ENCODE measurements around the gene SUGT1.

Gene SUGT1

DNA sequence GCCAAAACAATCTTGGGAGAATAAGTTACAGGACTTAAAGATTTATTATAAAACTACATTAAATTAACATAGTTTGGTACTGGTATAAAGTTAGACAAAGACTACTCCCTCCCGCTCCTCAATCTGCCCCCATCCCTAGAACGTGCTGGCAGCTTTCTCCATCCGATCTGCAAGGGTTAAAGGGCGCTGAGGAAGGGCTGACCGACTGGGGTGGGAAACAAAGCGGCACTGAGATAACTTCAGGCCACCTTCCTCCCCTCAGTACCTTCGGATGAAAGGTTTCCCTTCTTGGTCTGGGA, 790 bp upstream of the SUGT1 start:
- H3K9me3 ChIP-seq (ENCODE audit: insufficient read depth, low read length, severe bottlenecking): no peaks in the 10 kb centered on the region
- peak overlapping the region; percentile 80 for H3K4me2 ChIP-seq (ENCODE audit: insufficient read depth, low read length)
- no peak for TF ChIP-seq EZH2 (IDR thresholded peaks at IDR 0.05; ENCODE audit: borderline replicate concordance, low read depth, low read length, severe bottlenecking)
- TF ChIP-seq, protein P1, sequence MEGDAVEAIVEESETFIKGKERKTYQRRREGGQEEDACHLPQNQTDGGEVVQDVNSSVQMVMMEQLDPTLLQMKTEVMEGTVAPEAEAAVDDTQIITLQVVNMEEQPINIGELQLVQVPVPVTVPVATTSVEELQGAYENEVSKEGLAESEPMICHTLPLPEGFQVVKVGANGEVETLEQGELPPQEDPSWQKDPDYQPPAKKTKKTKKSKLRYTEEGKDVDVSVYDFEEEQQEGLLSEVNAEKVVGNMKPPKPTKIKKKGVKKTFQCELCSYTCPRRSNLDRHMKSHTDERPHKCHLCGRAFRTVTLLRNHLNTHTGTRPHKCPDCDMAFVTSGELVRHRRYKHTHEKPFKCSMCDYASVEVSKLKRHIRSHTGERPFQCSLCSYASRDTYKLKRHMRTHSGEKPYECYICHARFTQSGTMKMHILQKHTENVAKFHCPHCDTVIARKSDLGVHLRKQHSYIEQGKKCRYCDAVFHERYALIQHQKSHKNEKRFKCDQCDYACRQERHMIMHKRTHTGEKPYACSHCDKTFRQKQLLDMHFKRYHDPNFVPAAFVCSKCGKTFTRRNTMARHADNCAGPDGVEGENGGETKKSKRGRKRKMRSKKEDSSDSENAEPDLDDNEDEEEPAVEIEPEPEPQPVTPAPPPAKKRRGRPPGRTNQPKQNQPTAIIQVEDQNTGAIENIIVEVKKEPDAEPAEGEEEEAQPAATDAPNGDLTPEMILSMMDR (IDR thresholded peaks at IDR 0.05; ENCODE audit: borderline replicate concordance, extremely low read depth, low read length, poor library complexity, severe bottlenecking): no peak
- peak; percentile 27 for ATAC-seq (ENCODE audit: insufficient read depth, low read depth)
- H3K4me3 ChIP-seq (ENCODE audit: low read depth in 1 of 2, low read length in 2 of 2): peak overlapping the region; percentile 87 to 94
- no peak for DNase-seq
- H2AFZ ChIP-seq (ENCODE audit: low read depth, low read length): peak overlapping the region; percentile 86
- peaks cover 46% of the 10 kb centered on the region for H3K4me1 ChIP-seq (ENCODE audit: insufficient read depth, low read length)
- H4K20me1 ChIP-seq (ENCODE audit: insufficient read depth, low read length): peaks cover 9% of the 10 kb centered on the region; the same call in 1 of the 2 replicates
- H3K27ac ChIP-seq (ENCODE audit: low read length): peak overlapping the region; percentile 99
- no peaks in the 10 kb centered on the region for H3K27me3 ChIP-seq (ENCODE audit: insufficient read depth, low read length, poor library complexity)
- H3K36me3 ChIP-seq (ENCODE audit: insufficient read depth, low read length): peaks cover 38% of the 10 kb centered on the region
- peaks cover 70% of the 10 kb centered on the region for H3K79me2 ChIP-seq (ENCODE audit: insufficient read depth, low read length)
- H3K9ac ChIP-seq (ENCODE audit: low read depth, low read length): peak overlapping the region; percentile 74

DNA sequence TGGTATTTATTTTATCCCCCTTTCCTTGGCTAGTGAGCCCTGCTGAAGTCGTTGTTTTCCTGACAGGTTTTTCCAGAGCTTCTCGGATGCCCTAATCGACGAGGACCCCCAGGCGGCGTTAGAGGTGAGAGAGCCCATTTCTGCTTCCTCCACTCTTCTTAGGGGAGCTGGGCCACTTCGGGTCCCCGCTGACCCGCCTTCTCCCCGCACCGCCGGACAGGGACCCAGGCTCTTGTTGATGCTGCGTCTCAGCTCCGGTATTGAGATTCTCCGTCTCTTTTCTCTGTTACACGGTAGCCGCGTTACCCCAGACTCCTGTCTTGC, 306 bp downstream of the SUGT1 start:
- Histone ChIP-seq H3K27me3 (ENCODE audit: insufficient read depth, low read length, poor library complexity) (no peaks in the 10 kb centered on the region), H3K27ac (ENCODE audit: low read length) (peak overlapping the region; percentile 99), H3K79me2 (ENCODE audit: insufficient read depth, low read length) (peaks cover 79% of the 10 kb centered on the region), H4K20me1 (ENCODE audit: insufficient read depth, low read length) (peaks cover 9% of the 10 kb centered on the region; the same call in 1 of the 2 replicates), H3K4me1 (ENCODE audit: insufficient read depth, low read length) (peaks cover 46% of the 10 kb centered on the region), H3K4me3 (ENCODE audit: low read depth in 1 of 2, low read length in 2 of 2) (peak overlapping the region; percentile 87 to 94), H3K9ac (ENCODE audit: low read depth, low read length) (peak overlapping the region; percentile 74), H3K4me2 (ENCODE audit: insufficient read depth, low read length) (peak overlapping the region; percentile 80), H3K9me3 (ENCODE audit: insufficient read depth, low read length, severe bottlenecking) (no peaks in the 10 kb centered on the region), H3K36me3 (ENCODE audit: insufficient read depth, low read length) (peaks cover 49% of the 10 kb centered on the region), H2AFZ (ENCODE audit: low read depth, low read length) (peak overlapping the region; percentile 86)
- no peak for DNase-seq
- TF ChIP-seq, protein P1 (IDR thresholded peaks at IDR 0.05; ENCODE audit: borderline replicate concordance, extremely low read depth, low read length, poor library complexity, severe bottlenecking): no peak
- no peak for TF ChIP-seq EZH2 (IDR thresholded peaks at IDR 0.05; ENCODE audit: borderline replicate concordance, low read depth, low read length, severe bottlenecking)
- ATAC-seq (ENCODE audit: insufficient read depth, low read depth): peak; percentile 31

DNA sequence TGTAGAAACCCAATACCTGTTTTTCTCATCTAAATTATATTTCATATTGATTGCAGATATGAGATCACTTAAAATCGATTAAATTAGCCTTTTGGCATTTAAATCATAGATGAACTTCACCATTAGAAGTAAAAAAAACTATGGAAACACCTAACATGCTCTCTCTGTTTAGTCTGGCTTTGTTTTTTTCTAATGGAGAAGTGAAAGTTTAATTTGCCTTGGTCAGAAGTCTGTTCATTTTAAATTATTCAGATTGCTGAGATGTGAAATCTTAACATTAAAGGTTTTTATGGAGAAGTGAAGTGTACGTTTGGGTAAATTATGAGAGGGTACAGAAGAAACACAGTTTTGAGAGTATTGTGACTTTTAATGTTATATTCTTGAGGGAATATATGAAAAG, 6.7 kb downstream of the SUGT1 start:
- DNase-seq (no peak), ATAC-seq (ENCODE audit: insufficient read depth, low read depth) (no peak)
- peaks cover 9% of the 10 kb centered on the region; the same call in 1 of the 2 replicates for H4K20me1 ChIP-seq (ENCODE audit: insufficient read depth, low read length)
- TF ChIP-seq, protein P1 (IDR thresholded peaks at IDR 0.05; ENCODE audit: borderline replicate concordance, extremely low read depth, low read length, poor library complexity, severe bottlenecking): no peak
- TF ChIP-seq EZH2 (IDR thresholded peaks at IDR 0.05; ENCODE audit: borderline replicate concordance, low read depth, low read length, severe bottlenecking): no peak
- no peaks in the 10 kb centered on the region for H3K27me3 ChIP-seq (ENCODE audit: insufficient read depth, low read length, poor library complexity)
- H3K36me3 ChIP-seq (ENCODE audit: insufficient read depth, low read length): peaks cover 83% of the 10 kb centered on the region
- H3K4me3 ChIP-seq (ENCODE audit: low read depth in 1 of 2, low read length in 2 of 2): no peak overlapping the region
- H3K9me3 ChIP-seq (ENCODE audit: insufficient read depth, low read length, severe bottlenecking): no peaks in the 10 kb centered on the region
- no peak overlapping the region for H2AFZ ChIP-seq (ENCODE audit: low read depth, low read length)
- no peak overlapping the region for H3K9ac ChIP-seq (ENCODE audit: low read depth, low read length)
- H3K4me2 ChIP-seq (ENCODE audit: insufficient read depth, low read length): no peak overlapping the region
- peaks cover 22% of the 10 kb centered on the region for H3K4me1 ChIP-seq (ENCODE audit: insufficient read depth, low read length)
- H3K27ac ChIP-seq (ENCODE audit: low read length): no peak overlapping the region
- peaks cover 44% of the 10 kb centered on the region for H3K79me2 ChIP-seq (ENCODE audit: insufficient read depth, low read length)

DNA sequence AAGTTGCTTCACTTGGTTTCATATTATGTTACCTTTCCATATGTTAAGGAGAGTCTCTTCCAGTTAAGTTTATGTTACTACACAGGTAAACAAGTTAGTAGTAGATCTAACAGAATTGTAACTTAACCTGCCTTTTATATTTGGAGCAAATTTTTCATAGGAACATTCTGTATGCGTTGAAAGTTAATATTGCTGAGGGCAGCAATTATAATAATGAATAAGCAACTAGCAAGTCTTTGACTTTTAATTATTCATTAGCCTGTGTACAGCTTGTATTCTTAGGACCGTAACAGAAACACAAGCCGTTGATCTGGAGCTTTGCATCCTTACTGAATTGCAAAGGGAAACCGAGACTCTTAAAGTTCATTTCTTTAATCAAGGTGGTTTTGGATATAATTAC, 11.6 kb downstream of the SUGT1 start:
- Histone ChIP-seq H3K9ac (ENCODE audit: low read depth, low read length) (no peak overlapping the region), H3K4me2 (ENCODE audit: insufficient read depth, low read length) (no peak overlapping the region), H3K27ac (ENCODE audit: low read length) (no peak overlapping the region), H3K4me1 (ENCODE audit: insufficient read depth, low read length) (no peaks in the 10 kb centered on the region), H3K9me3 (ENCODE audit: insufficient read depth, low read length, severe bottlenecking) (no peaks in the 10 kb centered on the region), H4K20me1 (ENCODE audit: insufficient read depth, low read length) (no peaks in the 10 kb centered on the region), H3K36me3 (ENCODE audit: insufficient read depth, low read length) (peaks cover 85% of the 10 kb centered on the region), H3K79me2 (ENCODE audit: insufficient read depth, low read length) (peaks cover 4% of the 10 kb centered on the region; the same call in 1 of the 2 replicates), H2AFZ (ENCODE audit: low read depth, low read length) (no peak overlapping the region), H3K27me3 (ENCODE audit: insufficient read depth, low read length, poor library complexity) (no peaks in the 10 kb centered on the region), H3K4me3 (ENCODE audit: low read depth in 1 of 2, low read length in 2 of 2) (no peak overlapping the region)
- TF ChIP-seq, protein P1 (IDR thresholded peaks at IDR 0.05; ENCODE audit: borderline replicate concordance, extremely low read depth, low read length, poor library complexity, severe bottlenecking): no peak
- no peak for TF ChIP-seq EZH2 (IDR thresholded peaks at IDR 0.05; ENCODE audit: borderline replicate concordance, low read depth, low read length, severe bottlenecking)
- DNase-seq (no peak), ATAC-seq (ENCODE audit: insufficient read depth, low read depth) (no peak)

Data from DND-41 (cell line).